Colon (tissue), 2 donors: ENCODE data around the gene DRC3.

Source experiments
- FAIRE-seq: peaks from 2 replicates; lab custom pipeline; 2012; peaks lifted over from hg19 to GRCh38; lab: Jason Lieb, UNC
- donor health status: control.
- donor health status: control.

DRC3 gene

GRCh38 chr17:17970699-17971430 is 1.8 kb upstream of the DRC3 start:
- FAIRE-seq: no peak

DNA sequence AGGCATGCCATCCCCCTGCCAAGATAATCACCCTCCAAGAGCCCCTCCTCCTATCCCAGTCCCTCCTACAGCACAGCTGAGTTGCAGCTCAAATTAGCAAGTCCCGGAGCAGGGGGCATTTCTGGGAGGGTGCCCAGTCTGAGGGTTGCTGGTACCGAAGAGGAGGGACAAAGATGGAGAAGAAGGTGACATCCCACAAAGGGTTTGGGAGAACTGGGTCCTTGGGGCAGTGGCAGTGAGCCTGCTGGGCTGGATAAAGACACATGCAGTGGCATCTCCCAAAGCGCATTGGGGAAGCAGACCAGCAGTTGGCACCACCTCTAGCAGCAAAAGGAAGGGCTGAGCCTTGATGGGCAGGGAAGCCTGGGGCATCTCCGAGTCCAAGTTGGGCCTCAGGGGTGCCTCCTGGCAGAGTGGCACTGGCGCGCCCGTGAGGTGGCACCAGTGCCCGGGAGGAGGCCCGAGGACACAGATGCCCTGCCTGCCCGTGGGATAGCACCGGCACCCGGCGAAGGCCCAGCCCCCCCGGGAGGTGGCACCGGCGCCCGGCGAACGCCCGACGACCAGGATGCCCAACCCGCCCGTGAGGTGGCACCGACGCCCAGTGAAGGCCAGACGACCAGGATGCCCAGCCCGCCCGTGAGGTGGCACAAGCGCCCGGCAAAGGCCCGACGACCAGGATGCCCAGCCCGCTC is 1.1 kb upstream of the DRC3 start:
- FAIRE-seq: no peak

DNA sequence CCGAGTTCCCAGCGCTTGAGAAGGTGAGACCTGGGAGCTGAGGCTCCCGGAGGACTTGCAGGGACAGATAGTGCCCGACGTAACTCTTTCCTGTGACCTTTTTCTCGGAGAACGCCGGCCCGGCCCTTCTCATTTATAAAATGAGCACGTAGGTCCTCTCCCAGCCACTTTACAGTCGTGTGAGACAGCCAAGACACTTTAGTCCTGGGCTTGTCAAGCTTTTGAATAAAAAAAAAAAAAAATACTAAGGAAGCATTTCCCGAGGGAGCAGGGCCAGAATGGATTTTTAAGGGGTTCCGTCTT is 241 bp downstream of the DRC3 start:
- FAIRE-seq: no peak

GRCh38 chr17:17975436-17975835 is 2.8 kb downstream of the DRC3 start:
- no peak for FAIRE-seq

DNA sequence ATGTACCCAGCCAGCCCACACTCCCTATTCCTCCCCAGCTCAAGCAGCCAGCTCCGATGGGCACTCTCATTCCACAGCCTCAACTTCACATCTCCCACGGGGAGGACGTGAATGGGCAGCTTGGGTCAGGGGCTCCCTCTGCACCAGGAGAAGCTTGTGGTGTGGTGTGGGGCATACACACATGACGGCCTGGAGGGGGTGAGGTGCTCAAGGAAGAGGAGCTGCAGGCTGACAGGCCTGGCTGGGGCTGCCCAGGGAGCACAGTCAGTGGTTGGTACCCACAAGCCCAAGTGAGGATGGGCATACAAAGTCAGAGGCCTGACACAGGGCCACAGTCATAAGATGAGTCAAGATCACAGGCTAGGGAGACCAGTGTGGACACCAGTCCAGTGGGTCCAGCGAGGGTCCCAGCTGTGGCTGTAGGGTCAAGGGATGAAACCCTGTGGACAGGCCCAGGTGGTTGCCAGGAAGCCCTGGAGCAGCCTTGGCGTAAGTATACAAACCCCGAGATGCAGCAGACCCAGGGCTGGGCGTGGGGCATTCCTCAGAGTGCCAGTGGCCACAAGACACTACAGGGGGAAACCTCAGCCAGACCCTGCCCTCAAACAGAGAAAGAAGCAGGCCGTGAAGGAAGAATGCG is 4.4 kb downstream of the DRC3 start:
- no peak for FAIRE-seq

GRCh38 chr17:17978481-17979424 is 6.1 kb downstream of the DRC3 start:
- FAIRE-seq: no peak

DNA sequence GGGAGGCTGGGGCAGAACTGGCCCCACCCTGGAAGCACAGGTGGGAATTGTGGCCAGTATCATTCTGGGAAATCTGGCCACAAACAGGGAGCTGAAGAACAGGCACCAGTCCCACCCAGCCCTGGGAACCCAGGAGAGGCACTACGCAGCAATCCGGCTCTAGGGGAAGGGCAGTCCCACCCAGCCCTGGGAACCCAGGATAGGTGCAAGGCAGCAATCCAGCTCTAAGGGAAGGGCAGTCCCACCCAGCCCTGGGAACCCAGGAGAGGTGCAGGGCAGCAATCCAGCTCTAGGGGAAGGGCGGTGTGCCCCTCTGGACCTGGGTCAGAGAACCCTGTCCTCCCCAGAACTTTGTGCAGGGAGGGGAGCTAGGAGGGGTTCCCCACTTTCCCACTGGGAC is 7.1 kb downstream of the DRC3 start:
- no peak for FAIRE-seq

- no peak for FAIRE-seq
Observed at GRCh38 chr17:17981330-17981729, 8.7 kb downstream of the DRC3 start.

- FAIRE-seq: no peak
Observed at GRCh38 chr17:17982801-17983200, 10.1 kb downstream of the DRC3 start.

DNA sequence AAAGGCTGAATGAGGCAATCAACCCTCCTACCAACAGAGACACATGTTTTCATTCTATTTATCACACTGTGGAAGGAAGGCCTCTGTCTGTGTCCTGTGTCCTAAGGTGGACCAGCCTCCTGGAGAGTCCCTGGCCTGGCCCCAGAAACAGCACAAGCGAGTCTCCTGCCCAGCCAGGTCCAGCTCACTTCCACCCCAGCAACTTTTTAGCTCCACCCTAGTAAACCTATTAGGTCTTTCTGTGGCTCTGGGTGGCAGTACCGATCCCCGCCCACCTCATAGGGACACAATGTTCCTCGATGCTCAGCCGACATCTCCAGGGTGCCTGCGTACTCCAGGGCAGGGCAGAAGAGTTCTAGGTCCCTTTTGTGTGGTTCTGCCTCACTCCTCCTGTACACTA is 10.7 kb downstream of the DRC3 start:
- no peak for FAIRE-seq

DNA sequence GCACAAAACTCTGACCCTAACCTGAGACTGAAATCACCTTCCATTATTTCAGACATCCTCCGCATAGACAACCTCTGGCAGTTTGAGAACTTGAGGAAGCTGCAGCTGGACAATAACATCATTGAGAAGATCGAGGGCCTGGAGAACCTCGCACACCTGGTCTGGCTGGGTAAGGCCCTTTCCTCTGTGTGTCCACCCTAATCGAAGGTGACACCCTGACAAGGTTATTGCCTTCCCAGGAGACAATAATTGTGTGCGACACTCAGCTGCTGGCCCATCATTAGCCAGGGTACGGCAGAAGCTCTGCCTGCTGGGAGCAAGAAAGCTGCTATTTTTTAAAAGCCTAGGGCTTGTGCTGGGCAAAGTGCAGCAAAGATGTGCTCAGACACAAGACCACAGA is 11.1 kb downstream of the DRC3 start:
- no peak for FAIRE-seq

DNA sequence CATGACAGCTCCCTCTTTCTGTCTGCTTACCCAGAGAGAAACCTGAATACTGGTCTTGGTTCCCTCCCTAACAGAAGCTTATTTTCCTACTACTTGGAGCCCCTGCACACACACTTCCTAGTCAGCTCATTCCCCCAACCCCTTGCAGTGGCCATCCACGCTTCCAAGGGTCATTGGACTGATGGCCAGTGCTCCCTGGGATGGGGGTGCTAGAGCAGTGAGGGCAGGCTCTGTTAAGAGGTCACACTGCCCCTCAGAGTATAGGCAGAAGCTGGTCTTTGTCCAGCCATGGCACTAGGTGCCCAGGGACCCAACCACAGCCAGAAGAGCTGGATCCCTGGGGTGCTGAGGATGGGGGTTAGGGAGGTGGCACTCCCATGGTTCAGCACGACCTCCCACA is 12.5 kb downstream of the DRC3 start:
- no peak for FAIRE-seq

DNA sequence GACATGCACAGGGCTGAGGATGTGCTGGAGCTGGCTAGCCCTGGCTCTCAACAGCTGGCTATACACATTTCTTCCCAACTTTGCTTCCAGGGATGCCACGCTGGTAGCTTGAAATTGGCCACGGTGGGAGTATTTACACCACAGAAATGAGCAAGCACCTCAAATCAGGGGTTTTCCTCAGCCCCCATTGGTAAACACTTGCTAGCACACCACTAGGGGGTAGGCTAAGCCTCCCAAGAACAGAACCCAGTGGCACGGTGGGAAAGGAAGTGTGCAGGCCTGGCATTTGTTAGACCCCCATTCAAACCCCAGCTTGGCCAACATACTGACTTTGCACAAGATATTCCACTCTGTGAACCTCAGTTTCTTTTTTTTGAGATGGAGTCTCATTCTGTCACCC is 12.9 kb downstream of the DRC3 start:
- no peak for FAIRE-seq

DNA sequence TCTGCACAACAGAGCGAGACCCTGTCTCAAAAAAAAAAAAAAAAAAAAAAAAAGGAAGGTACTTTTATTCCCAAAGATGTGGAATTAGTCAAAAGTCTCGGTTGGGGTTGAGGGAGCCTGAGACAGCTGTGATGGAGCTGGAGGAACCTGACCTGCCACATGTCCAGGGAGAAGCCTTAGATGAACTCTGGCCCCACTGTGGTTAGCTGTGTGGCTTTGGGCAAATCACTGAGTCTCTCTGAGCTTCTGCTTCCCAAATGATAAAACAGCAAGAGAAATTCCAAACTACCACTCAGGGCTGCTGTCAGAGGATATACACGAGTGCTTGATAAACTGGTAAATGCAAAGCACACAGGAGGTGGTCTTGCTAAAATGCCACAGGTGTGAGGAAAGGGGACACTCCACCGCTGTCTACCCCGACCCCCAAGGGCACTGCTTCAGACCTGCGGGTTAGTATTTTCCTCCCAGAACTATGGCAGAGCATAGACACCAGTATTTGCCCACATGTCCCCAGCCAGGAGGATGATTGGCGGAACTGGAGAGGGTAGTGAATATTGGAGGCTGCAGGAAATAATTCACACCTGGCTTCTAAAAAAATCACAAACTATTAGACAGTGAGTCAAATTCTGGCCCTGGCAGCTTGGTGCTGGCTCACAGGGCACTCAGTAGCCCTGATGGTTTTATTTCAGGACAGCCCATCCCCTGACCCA is 14.7 kb downstream of the DRC3 start:
- no peak for FAIRE-seq

- FAIRE-seq: no peak
Observed at GRCh38 chr17:17987901-17988300, 15.2 kb downstream of the DRC3 start.

DNA sequence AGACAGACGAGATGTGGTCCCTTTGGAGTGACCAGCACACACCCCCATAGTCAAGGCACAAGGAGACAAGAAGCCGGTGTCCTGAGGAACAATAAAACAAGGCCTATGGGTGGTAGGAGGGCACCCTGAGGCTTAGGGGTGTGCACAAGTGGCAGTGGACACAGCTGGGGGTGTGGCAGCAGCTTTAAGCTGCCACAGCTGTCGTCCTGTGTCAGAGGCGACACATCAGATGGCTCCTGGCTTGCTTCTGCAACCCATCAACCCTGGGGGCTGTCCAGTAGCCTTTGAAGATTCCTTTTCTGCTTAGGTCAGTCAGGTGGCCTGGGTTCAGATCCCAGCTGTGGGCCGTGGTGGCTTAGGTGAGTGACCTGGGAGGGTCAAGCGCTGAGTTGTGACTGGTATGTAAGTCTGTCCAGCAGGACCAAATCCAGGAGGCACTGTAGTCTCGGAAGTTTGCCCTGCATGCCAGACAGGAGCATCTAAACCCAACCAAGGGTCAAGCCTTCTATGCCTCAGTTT is 15.8 kb downstream of the DRC3 start:
- no peak for FAIRE-seq

GRCh38 chr17:17989081-17989480 is 16.4 kb downstream of the DRC3 start:
- no peak for FAIRE-seq

DNA sequence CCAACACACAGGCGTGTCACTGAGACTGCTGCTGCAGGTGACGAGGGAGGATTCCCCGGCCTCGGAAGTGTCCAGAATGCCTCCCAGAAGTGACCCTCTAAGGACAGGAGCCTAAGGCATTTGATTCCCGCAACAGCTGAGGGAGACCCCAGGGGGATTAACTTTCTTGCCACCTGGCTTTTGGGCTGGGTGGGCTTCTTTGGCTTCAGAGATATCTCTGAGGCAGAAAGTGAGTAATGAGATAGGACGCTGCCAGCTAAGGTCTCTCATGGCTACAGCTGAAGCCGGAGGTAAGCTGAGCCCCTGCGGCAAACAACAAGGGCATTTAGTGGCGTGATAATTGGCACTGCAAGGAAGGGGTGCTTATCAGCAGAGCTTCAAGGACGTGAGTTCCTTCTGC is 17.0 kb downstream of the DRC3 start:
- no peak for FAIRE-seq

GRCh38 chr17:17990282-17990681 is 17.6 kb downstream of the DRC3 start:
- FAIRE-seq: no peak

- no peak for FAIRE-seq
Observed at GRCh38 chr17:17993366-17993765, 20.7 kb downstream of the DRC3 start.

GRCh38 chr17:17993852-17994251 is 21.2 kb downstream of the DRC3 start:
- no peak for FAIRE-seq
